ENCODE data around the gene MLF1.

MLF1 gene

GRCh38 chr3:158571969-158572765 lies 1.2 kb downstream of the MLF1 start:
- no peak overlapping the region for H3K4me3 ChIP-seq (ENCODE audit: control insufficient read depth, low read depth, low read length)
- DNase-seq (ENCODE audit: low read depth), result no peak
- no peak for TF ChIP-seq CTCF (IDR thresholded peaks at IDR 0.05; ENCODE audit: control insufficient read depth, insufficient read depth, low read depth, low read length, missing control alignments)

GRCh38 chr3:158572766-158573060 lies 1.7 kb downstream of the MLF1 start:
- no peak for DNase-seq (ENCODE audit: low read depth)
- no peak overlapping the region for H3K4me3 ChIP-seq (ENCODE audit: control insufficient read depth, low read depth, low read length)
- TF ChIP-seq CTCF (IDR thresholded peaks at IDR 0.05; ENCODE audit: control insufficient read depth, insufficient read depth, low read depth, low read length, missing control alignments), result no peak

GRCh38 chr3:158573714-158574113 lies 2.7 kb downstream of the MLF1 start:
- H3K4me3 ChIP-seq (ENCODE audit: control insufficient read depth, low read depth, low read length), result no peak overlapping the region
- DNase-seq (ENCODE audit: low read depth), result no peak
- TF ChIP-seq CTCF (IDR thresholded peaks at IDR 0.05; ENCODE audit: control insufficient read depth, insufficient read depth, low read depth, low read length, missing control alignments), result no peak

- DNase-seq (ENCODE audit: low read depth), result no peak
- no peak overlapping the region for H3K4me3 ChIP-seq (ENCODE audit: control insufficient read depth, low read depth, low read length)
- TF ChIP-seq CTCF (IDR thresholded peaks at IDR 0.05; ENCODE audit: control insufficient read depth, insufficient read depth, low read depth, low read length, missing control alignments), result no peak
These were observed 3.7 kb downstream of the MLF1 start for GRCh38 chr3:158574646-158575045.

- H3K4me3 ChIP-seq (ENCODE audit: control insufficient read depth, low read depth, low read length), result no peak overlapping the region
- DNase-seq (ENCODE audit: low read depth), result no peak
- no peak for TF ChIP-seq CTCF (IDR thresholded peaks at IDR 0.05; ENCODE audit: control insufficient read depth, insufficient read depth, low read depth, low read length, missing control alignments)
These were observed 19.2 kb downstream of the MLF1 start for GRCh38 chr3:158590223-158590622.

GRCh38 chr3:158600787-158601186 lies 29.8 kb downstream of the MLF1 start:
- no peak for DNase-seq (ENCODE audit: low read depth)
- no peak for TF ChIP-seq CTCF (IDR thresholded peaks at IDR 0.05; ENCODE audit: control insufficient read depth, insufficient read depth, low read depth, low read length, missing control alignments)
- H3K4me3 ChIP-seq (ENCODE audit: control insufficient read depth, low read depth, low read length), result no peak overlapping the region
